ENCODE results near the gene THSD7B.

DNA sequence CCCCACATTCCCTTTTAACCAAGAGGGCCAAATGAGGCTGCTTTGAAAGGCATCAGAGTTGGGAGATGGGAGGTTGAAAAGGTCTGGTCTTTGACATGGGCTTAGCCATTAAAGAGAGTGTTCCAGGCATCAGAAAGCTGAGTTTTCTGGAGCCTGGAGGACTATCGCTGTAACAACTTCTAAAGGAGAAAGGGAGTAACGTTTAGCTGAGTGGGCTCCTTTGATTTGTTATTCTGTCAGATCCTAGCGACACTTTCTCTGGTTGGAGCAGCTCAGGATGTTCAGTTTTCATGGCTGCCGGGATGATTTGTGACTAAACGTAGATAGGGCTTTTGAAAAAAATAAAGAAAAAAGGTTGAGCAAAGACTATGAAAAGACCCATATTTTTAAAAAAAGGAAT lies 346.6 kb downstream of the THSD7B start:
- TF ChIP-seq, protein P1, sequence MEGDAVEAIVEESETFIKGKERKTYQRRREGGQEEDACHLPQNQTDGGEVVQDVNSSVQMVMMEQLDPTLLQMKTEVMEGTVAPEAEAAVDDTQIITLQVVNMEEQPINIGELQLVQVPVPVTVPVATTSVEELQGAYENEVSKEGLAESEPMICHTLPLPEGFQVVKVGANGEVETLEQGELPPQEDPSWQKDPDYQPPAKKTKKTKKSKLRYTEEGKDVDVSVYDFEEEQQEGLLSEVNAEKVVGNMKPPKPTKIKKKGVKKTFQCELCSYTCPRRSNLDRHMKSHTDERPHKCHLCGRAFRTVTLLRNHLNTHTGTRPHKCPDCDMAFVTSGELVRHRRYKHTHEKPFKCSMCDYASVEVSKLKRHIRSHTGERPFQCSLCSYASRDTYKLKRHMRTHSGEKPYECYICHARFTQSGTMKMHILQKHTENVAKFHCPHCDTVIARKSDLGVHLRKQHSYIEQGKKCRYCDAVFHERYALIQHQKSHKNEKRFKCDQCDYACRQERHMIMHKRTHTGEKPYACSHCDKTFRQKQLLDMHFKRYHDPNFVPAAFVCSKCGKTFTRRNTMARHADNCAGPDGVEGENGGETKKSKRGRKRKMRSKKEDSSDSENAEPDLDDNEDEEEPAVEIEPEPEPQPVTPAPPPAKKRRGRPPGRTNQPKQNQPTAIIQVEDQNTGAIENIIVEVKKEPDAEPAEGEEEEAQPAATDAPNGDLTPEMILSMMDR (IDR thresholded peaks at IDR 0.05): no peak
- TF ChIP-seq POLR2A (IDR thresholded peaks at IDR 0.05): no peak

Data from Peyer's patch (tissue), 4 donors.